Fibroblast of villous mesenchyme (primary cell): ENCODE measurements around the gene CLEC18A. TPM values are rescaled to one million over a fixed set of nuclear protein-coding genes. Genes with fewer than 3 reads are reported as not detected.

Source experiments
- DNase-seq: peaks from one replicate; pipeline ENCODE4 v3.0.0-alpha.2; 2010; ENCODE audit warnings: low read depth
- H3K4me3 ChIP-seq: 2 replicates; pipeline ENCODE4 v1.5.1; 2011; ENCODE audit warnings: low read depth, mild to moderate bottlenecking, low read length
- CTCF ChIP-seq: IDR thresholded peaks from 2 replicates; pipeline ENCODE4 v1.5.1; 2012; ENCODE audit warnings: low read depth, mild to moderate bottlenecking, low read length; ENCODE audit not compliant: insufficient read depth
- total RNA-seq: library from RNA; depleted of rRNA; stranded (reverse); fragments of >200 nt; gene quantifications from 2 replicates; pipeline ENCODE4 v1.2.3, GENCODE V29; 2012

The CLEC18A gene
- total RNA-seq, 1 donor = 0.86 TPM

- no peak overlapping the region for H3K4me3 ChIP-seq
- no peak for DNase-seq
- TF ChIP-seq CTCF = no peak
Observed at GRCh38 chr16:69924041-69924775, 26.9 kb upstream of the CLEC18A start.

GRCh38 chr16:69924777-69925191 lies 26.4 kb upstream of the CLEC18A start:
- no peak for TF ChIP-seq CTCF
- peak overlapping the region; percentile 31 for H3K4me3 ChIP-seq
- DNase-seq = peak; percentile 71

- peak overlapping the region; percentile 31 for H3K4me3 ChIP-seq
- TF ChIP-seq CTCF = no peak
- DNase-seq = no peak
Observed at GRCh38 chr16:69925311-69925710, 25.8 kb upstream of the CLEC18A start.

- TF ChIP-seq CTCF = no peak
- no peak for DNase-seq
- no peak overlapping the region for H3K4me3 ChIP-seq
Observed at GRCh38 chr16:69926241-69926640, 24.9 kb upstream of the CLEC18A start.

GRCh38 chr16:69927056-69927757 lies 23.9 kb upstream of the CLEC18A start:
- no peak for TF ChIP-seq CTCF
- peak; percentile 74 for DNase-seq
- H3K4me3 ChIP-seq = no peak overlapping the region

GRCh38 chr16:69928856-69929400 lies 22.2 kb upstream of the CLEC18A start:
- no peak for DNase-seq
- TF ChIP-seq CTCF = no peak
- H3K4me3 ChIP-seq = no peak overlapping the region
